RKO (cell line): Measurements from ENCODE around the gene NIPSNAP3A.
A peak's percentile ranks its signal among the peaks of the same experiment; 100 is the strongest.

ENCODE experiments used
- DNase-seq: peaks from one replicate; pipeline ENCODE4 v3.0.0-alpha.2; 2016; ENCODE audit warnings: low spot score

NIPSNAP3A gene

GRCh38 chr9:104774831-104775573 lies 27.5 kb downstream of the NIPSNAP3A start:
- no peak for DNase-seq

GRCh38 chr9:104775574-104775936 lies 28.1 kb downstream of the NIPSNAP3A start:
- no peak for DNase-seq

GRCh38 chr9:104775976-104776375 lies 28.5 kb downstream of the NIPSNAP3A start:
- DNase-seq = no peak

- DNase-seq = no peak
Observed at GRCh38 chr9:104776797-104777196, 29.3 kb downstream of the NIPSNAP3A start.

- DNase-seq = no peak
Observed at GRCh38 chr9:104778802-104779201, 31.3 kb downstream of the NIPSNAP3A start.

GRCh38 chr9:104779334-104779733 lies 31.9 kb downstream of the NIPSNAP3A start:
- no peak for DNase-seq

- no peak for DNase-seq
Observed at GRCh38 chr9:104779946-104780535, 32.6 kb downstream of the NIPSNAP3A start.

- peak; percentile 80 for DNase-seq
Observed at GRCh38 chr9:104780796-104781395, 33.4 kb downstream of the NIPSNAP3A start.

GRCh38 chr9:104783588-104783987 lies 36.1 kb downstream of the NIPSNAP3A start:
- peak; percentile 32 for DNase-seq

GRCh38 chr9:104784098-104784497 lies 36.6 kb downstream of the NIPSNAP3A start:
- no peak for DNase-seq

- no peak for DNase-seq
Observed at GRCh38 chr9:104786293-104786692, 38.8 kb downstream of the NIPSNAP3A start.

- DNase-seq = no peak
Observed at GRCh38 chr9:104787306-104788015, 40.0 kb downstream of the NIPSNAP3A start.

- no peak for DNase-seq
Observed at GRCh38 chr9:104788251-104788650, 40.8 kb downstream of the NIPSNAP3A start.

- DNase-seq = peak; percentile 11
Observed at GRCh38 chr9:104794070-104794469, 46.6 kb downstream of the NIPSNAP3A start.

GRCh38 chr9:104795082-104795481 lies 47.6 kb downstream of the NIPSNAP3A start:
- no peak for DNase-seq

GRCh38 chr9:104795857-104796256 lies 48.4 kb downstream of the NIPSNAP3A start:
- no peak for DNase-seq

- DNase-seq = no peak
Observed at GRCh38 chr9:104798209-104798995, 50.9 kb downstream of the NIPSNAP3A start.

GRCh38 chr9:104800068-104800785 lies 52.7 kb downstream of the NIPSNAP3A start:
- no peak for DNase-seq

- DNase-seq = no peak
Observed at GRCh38 chr9:104802110-104802509, 54.6 kb downstream of the NIPSNAP3A start.

GRCh38 chr9:104802906-104803305 lies 55.4 kb downstream of the NIPSNAP3A start:
- no peak for DNase-seq

GRCh38 chr9:104805441-104805840 lies 58.0 kb downstream of the NIPSNAP3A start:
- no peak for DNase-seq
